GM19328 (cell line): ENCODE data around the gene RGS19.

Source experiments
- ATAC-seq: cut with Tn5 transposase; IDR thresholded peaks from one replicate; pipeline ENCODE4 v1.9.1; 2021; ENCODE audit warnings: mild to moderate bottlenecking, moderate library complexity; ENCODE audit not compliant: unreplicated experiment

Gene RGS19

GRCh38 chr20:64050261-64051032 is 28.9 kb downstream of the RGS19 start:
- ATAC-seq = no peak

- no peak for ATAC-seq
These were observed 29.4 kb downstream of the RGS19 start for GRCh38 chr20:64049878-64050260.

GRCh38 chr20:64049060-64049877 is 30.0 kb downstream of the RGS19 start, which contains the start of gene SOX18:
SOX18 (minus strand) TSS chr20:64049639; CDS start chr20:64049516, 123 bp downstream.
- no peak for ATAC-seq

- ATAC-seq = no peak
These were observed 30.8 kb downstream of the RGS19 start for GRCh38 chr20:64048402-64049044.

- no peak for ATAC-seq
These were observed 31.3 kb downstream of the RGS19 start for GRCh38 chr20:64047968-64048401.

- no peak for ATAC-seq
These were observed 32.3 kb downstream of the RGS19 start for GRCh38 chr20:64047046-64047389.

GRCh38 chr20:64045346-64046011 is 33.8 kb downstream of the RGS19 start:
- ATAC-seq = no peak

- ATAC-seq = no peak
These were observed 34.7 kb downstream of the RGS19 start for GRCh38 chr20:64044484-64045247.

GRCh38 chr20:64043768-64044167 is 35.5 kb downstream of the RGS19 start:
- ATAC-seq = no peak

- ATAC-seq = no peak
These were observed 37.1 kb downstream of the RGS19 start for GRCh38 chr20:64042054-64042781.

GRCh38 chr20:64041781-64042053 is 37.6 kb downstream of the RGS19 start:
- ATAC-seq = no peak

- no peak for ATAC-seq
These were observed 38.1 kb downstream of the RGS19 start for GRCh38 chr20:64041040-64041780.

GRCh38 chr20:64040231-64041039 is 38.9 kb downstream of the RGS19 start:
- ATAC-seq = no peak

GRCh38 chr20:64039293-64040160 is 39.8 kb downstream of the RGS19 start:
- ATAC-seq = no peak

- ATAC-seq = no peak
These were observed 40.6 kb downstream of the RGS19 start for GRCh38 chr20:64038565-64039292.

GRCh38 chr20:64038224-64038564 is 41.1 kb downstream of the RGS19 start:
- no peak for ATAC-seq
